Hippocampal formation (tissue), 2 donors: ENCODE data around the gene FLT3.
"Not testable (repeated sequence)": the region's sequence is repeated elsewhere in the genome, so short reads cannot be mapped to it uniquely, and the experiment has no call there.

Source experiments
- DNase-seq, 2 donors: peaks; one replicate each; lab custom pipeline; 2025; lab: John Stamatoyannopoulos, UW

Gene FLT3

DNA sequence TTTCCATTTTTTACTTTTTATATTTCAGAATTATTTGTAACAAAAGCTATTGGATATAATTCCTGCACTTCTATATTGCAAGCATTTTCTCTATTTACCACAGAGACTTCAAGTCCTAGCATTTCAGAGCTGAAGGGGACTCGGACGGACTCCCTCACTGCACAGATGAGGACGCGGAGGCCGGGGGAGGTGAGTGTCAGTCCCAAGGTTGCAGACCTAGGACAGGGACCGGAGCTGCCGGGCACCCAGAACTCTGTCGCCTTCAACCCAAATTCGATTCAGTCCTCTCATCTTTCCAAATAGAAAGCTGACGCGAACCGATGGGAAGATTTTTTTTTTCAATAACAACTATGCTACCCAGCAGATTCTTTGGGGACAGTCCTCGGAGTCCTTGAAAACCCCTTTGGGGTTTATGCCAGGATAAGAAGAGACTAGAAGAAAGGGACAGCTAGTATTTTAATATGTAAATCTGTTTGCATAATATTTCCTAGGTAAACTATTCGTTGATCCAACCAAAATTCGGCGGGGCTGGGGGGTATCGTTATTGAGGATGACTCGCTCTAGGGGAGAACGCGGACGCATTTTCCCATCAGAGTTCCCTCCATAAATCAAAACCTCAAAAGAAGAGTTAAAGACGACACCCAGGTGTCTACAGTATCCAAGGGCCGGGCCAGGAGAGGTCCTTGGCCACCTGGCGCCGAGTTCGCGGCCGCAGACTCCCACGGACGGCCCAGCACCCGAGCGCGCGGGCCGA lies 803 bp downstream of the FLT3 start:
- DNase-seq: no peak

DNA sequence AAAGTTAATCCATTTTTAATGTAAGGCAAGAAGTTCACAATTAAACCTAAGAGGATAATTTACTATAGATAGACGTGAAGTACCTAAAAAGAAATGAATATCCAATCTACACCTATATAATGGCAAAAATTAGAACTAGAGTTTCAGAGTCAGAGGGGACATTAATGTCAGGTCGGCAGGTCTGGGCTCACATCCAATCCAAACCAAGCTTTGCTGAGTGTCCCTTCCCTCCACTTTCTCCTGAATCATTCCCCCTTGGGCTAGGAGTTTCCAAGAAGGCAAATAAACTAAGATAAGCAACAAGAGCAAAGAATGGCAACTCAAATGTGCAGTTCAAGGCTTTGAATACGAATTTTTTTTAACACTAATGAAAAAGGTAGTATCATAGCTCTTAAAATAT lies 2.9 kb downstream of the FLT3 start:
- DNase-seq: no peak

GRCh38 chr13:28094306-28094705 lies 6.1 kb downstream of the FLT3 start:
- DNase-seq: no peak

DNA sequence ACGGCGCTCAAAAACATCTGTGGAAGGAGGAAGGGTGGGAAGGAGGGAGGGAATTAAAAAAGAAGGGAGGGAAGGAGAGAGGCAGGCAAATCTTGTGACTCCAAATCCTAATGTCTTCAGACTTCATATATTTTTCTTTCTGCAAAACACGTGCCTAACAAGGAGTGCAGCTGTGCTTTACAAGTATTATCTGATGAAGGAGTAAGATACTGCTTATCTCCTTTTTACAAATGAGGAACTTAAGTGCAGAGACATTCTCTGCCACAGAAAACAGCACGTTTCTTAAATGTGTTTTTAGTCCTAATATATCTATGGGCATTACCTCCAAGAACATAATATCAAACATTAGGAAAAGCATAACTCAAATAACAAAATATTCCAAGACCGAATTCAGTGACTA lies 6.5 kb downstream of the FLT3 start:
- no peak for DNase-seq

GRCh38 chr13:28092431-28092830 lies 7.9 kb downstream of the FLT3 start:
- no peak for DNase-seq

GRCh38 chr13:28089065-28089464 lies 11.3 kb downstream of the FLT3 start:
- no peak for DNase-seq

GRCh38 chr13:28077820-28078219 lies 22.6 kb downstream of the FLT3 start:
- not testable (repeated sequence) for DNase-seq

DNA sequence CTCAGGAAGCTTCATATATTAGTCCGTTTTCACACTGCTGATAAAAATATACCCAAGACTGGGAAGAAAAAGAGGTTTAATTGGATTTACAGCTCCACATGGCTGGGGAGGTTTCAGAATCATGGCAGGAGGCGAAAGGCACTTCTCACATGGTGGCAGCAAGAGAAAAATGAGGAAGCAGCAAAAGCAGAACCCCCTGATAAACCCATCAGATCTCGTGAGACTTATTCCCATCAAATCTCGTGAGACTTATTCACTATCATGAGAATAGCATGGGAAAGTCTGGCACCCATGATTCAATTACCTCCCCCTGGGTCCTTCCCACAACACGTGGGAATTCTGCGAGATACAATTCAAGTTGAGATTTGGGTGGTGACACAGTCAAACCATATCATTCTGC lies 23.1 kb downstream of the FLT3 start:
- no peak for DNase-seq

DNA sequence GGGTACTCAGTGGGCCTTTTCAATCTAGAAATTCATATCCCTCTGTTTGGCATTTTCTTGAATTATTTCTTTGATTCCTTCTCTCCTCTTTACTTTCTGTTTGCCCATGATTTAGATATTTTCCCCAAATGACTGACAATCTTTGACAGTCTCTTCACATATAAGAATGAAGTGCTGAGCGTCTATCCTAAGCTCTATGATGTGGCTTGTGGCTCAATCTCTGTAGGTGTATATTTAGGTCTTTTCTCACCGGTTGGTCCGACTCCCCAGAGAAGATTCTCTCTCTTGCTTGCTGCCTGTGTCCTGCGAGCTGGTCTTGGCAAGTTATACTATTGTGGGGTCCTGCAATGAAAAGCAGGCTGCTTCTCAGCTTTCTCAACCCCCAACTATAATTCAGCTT lies 29.0 kb downstream of the FLT3 start:
- no peak for DNase-seq

DNA sequence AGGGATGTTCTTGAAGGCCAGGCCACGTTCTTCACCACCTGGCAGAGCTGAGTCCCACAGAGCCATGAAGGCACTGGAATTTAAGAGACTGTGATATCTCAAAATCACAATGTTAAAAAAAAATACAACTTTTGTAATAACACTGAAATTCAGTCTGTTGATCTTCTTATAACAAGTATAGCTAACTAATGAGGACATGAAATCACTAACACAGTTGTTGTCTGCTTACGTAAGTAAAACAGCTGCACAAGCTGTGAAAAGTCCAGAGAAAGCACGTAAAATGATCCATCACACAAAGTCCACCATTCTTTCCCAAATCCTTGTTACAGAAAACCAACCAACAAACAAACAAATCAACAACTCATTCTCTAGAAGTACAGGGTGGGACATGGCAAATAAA lies 32.9 kb downstream of the FLT3 start:
- no peak for DNase-seq

DNA sequence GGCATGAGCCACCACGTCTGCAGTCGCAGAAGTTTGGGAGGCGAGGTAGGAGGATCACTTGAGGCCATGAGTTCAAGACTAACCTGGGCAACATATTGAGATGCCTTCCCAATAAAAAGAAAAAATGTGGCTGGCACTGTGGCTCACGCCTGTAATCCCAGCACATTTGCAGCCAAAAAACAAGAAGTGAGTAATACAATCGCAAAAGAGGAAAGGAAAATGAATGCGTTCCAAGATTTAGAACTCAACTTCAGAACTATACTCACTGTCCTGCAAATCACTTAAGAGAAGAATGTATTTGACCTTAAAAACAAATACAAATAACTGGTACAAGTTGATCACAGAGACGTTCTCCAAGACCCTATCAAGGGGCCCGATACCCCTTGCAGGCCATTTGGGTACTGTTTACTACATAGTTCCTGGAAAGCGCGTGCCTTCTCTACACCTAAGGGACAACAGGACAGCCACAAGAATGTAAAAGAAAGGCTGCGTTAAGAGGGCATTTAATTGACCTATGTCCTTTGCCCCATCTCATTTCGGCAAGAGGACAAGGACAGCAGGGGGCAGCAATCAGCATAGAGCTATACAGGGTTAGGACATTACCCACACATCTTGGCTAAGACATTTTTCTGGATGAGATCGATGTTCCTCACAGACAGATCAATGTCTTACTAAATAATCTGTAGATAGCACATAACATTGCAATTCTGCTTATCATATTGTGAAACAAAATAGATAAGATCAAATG lies 41.3 kb downstream of the FLT3 start:
- DNase-seq: no peak

DNA sequence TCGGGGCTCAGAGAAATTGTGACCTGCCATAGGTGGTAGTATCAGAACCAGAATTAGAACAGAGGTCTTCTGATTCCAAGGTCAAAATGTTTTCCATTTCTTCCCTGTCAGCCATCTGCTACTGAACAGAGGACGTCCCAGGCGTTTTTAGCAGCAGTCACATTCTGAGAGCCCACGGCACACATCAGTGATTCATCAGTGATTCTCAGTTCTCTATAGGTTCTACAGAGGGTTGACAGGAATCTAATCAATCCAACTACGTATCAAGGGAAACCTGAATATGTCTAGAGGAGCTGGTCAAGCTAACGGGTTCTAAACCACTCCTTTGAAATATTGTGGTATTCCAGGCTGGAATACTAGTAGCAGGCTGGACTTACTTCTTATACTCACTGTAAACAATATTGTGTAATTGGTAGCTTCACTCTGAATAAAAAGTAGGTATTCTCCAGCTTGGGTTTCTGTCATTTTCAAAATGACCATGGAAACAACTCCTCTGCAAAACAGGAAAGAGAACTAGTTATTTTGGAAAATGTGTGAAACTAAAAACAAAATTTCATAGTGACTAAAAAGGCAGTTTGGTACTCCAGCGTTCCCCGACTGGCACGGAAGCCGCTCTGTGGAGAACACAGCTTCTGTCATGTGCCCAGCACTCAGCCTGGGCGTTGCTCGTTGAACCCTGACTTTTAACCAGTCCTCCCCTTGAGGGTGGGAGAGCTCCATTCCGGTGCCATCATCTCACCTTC lies 43.2 kb downstream of the FLT3 start:
- no peak for DNase-seq

DNA sequence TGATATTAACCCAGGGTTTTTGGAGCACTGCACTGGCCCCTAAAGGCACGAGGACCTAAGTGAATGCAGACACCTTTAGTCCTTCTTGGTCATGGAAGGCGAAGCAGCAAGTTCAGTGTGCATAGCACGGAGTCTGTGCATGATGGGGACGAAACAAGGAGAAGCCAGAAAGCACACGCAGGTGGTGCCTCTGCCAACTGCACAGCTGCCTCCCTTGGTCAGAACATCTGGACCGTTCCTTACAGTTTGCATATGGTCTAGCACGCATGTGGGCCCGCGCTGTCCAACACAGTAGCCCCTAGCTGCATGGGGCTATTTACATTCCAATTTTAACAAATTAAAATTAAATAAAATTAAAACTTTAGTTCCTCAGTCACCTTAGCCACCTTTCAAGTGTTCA lies 44.0 kb downstream of the FLT3 start:
- no peak for DNase-seq

- no peak for DNase-seq
These were observed 45.0 kb downstream of the FLT3 start for GRCh38 chr13:28055357-28055756.

GRCh38 chr13:28052945-28053344 lies 47.4 kb downstream of the FLT3 start:
- DNase-seq: no peak

DNA sequence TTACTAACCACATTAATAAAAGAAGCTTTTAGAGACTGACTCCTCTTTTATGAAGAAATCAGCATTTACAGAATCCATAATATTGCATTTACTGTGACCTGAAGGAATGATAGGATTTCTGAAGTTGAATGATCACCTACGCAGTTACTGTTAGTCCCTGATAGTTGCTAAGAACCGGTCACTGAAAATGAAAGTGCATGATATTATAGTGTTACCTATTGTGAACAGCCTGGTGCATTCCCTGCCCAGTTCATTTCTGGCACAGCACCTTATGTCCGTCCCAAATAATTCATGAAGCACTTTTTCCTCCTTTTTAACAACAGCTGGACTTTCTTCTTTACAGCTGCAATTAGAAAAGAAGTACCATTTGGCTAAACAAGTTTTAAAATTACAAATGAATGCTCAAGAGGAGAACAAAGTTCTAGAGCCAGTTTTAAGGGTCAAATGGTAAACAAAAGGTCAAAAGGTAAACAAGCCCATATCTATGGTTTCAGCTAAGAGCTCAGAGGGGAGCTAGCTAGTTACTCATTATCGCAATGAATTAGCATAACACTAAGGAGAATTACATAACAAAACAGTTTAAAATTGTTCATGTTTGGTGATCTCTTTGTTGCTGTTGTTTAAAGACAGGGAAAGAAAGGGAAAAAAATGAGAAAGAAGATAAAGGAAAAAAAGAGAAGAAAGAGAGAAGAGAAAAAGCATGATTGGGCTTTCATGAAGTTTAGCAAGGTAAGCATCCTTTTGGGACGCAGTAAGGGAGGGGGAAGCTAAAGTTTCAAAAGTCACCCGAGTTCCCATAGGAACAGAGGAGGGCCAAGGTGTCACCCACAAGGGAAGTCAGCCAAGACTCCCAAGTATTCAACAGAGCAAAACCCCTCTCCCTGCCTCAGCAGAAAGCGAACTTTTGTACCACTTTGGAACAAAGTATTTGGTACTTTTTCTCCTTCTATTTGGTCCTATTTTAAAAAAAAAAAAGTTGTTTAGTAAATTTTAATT lies 50.2 kb downstream of the FLT3 start:
- no peak for DNase-seq

- DNase-seq: no peak
These were observed 51.2 kb downstream of the FLT3 start for GRCh38 chr13:28049215-28049614.

- DNase-seq: no peak
These were observed 51.6 kb downstream of the FLT3 start for GRCh38 chr13:28048768-28049167.

- DNase-seq: no peak
These were observed 52.5 kb downstream of the FLT3 start for GRCh38 chr13:28047757-28048388.

DNA sequence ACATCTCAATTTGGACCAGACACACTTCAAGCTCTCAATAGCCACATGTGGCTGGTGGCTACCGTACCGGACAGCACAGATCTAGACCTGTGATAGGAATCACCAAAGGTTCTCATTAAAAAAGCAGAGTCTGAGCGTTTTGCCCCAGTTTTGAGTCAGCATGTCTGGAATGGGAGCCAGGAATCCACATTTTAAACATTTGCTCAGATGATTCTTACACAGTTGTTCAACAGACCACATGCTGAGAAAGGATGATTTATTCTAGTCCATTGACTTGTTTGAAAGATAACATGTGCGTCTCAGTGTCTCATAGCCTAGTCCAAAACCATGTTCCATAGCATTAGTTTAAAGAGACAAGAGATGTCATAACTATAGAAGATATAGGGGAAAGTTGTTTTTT lies 53.4 kb downstream of the FLT3 start:
- DNase-seq: no peak

DNA sequence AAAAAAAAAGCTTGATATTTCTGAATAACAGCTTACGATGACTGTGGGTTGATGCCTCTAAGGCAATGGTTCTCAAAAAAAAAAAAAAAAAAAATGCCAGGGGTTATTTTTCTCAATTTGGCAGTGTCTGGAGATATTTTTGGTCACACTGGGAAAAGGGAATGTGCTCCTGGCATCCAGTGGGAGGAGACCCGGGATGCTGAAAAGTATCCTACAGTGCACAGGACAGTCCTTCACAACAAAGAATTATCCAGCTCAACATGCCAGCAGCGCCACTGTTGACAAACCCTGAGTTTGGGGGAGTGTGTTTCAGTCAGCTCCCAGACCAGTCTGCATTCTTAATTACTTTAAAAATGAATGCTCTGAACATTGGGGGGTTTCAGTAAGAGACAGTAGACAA lies 54.5 kb downstream of the FLT3 start:
- DNase-seq: no peak
